Measurements from ENCODE around the gene FHOD3.

DNA sequence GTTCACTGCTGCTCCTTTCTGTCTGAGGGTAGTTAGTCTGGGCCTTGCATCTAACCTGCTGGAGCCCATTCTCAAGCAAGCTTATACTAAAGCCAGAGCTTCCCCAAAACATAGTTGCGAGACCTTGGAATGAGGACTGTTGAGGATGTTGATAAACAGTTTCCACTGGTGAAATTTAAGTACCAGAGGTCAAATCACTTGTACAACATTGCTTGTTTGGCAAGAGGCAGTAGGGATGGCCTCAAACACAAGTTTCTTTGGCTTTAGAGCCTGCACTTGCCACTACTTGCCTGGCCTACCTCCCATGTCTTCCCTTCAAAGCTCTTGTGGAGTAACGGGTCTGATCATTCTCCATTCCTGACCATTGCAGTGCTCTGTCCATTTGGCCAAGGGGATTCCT is 262.7 kb downstream of the FHOD3 start:
- no peak for TF ChIP-seq CTCF (IDR thresholded peaks at IDR 0.05; ENCODE audit: low read depth, low read length)
- no peak for TF ChIP-seq POLR2A (IDR thresholded peaks at IDR 0.05; ENCODE audit: extremely low read depth, insufficient read length)
